Dermis microvascular lymphatic vessel endothelial cell (primary cell): Measurements from ENCODE around the gene DDX49. TPM values are rescaled to one million over a fixed set of nuclear protein-coding genes. Genes with fewer than 3 reads are reported as not detected.
A peak's percentile ranks its signal among the peaks of the same experiment; 100 is the strongest.

ENCODE experiments used
- DNase-seq, 2 donors: peaks; one replicate each; pipeline versions ENCODE4 v3.0.0 to v3.0.0-alpha.2; 2010; ENCODE audit warnings: low read depth in 2 of 2
- total RNA-seq: library from RNA; depleted of rRNA; stranded (reverse); fragments of >200 nt; gene quantifications from 2 replicates; pipeline ENCODE4 v1.2.1, GENCODE V29; 2014

DDX49 gene, protein sequence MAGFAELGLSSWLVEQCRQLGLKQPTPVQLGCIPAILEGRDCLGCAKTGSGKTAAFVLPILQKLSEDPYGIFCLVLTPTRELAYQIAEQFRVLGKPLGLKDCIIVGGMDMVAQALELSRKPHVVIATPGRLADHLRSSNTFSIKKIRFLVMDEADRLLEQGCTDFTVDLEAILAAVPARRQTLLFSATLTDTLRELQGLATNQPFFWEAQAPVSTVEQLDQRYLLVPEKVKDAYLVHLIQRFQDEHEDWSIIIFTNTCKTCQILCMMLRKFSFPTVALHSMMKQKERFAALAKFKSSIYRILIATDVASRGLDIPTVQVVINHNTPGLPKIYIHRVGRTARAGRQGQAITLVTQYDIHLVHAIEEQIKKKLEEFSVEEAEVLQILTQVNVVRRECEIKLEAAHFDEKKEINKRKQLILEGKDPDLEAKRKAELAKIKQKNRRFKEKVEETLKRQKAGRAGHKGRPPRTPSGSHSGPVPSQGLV
- total RNA-seq = 42.7 and 43.9 TPM in 2 replicates

DNA sequence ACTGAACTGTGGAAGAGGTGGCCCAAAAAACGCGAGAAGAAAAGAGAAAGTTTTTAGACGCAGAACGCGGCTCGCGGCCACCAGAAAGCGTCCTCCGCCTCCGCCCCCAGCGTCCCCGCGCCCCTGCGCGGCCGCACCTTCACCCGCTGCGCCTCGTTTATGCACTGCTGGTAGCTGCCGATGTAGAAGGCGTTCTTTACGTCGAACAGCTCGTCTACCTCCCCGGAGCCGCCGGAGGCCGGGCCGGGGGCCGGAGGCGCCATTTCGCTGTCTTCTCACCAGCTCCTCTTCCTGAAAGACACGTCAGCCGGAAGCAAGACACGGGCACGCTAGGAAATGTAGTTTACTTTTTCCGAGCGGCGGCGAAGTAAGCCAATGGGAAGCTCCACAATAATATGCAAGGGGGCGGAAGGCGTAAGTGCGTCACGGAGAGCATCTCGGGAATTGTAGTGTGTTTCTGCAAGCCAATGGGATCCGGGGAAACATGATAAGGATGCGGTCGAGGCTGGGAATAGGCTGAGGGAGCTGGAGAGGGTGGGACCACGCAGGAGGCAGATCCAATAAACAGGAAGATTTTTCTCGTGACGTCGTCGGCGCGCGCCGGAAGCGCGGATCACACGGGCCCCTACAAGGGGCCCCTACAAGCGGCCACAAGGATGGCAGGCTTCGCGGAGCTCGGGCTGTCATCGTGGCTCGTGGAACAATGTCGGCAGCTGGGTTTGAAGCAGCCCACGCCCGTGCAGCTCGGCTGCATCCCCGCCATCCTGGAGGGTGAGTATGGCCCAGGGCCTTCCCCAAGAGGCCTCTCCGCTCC lies at the start of gene DDX49, which contains the start of gene COPE:
Gene DDX49 (plus strand): TSS at position 630 of the 814 bp plus-strand sequence. CDS start 27 bp downstream, at position 657.
Gene COPE (minus strand): TSS at position 302 of the 814 bp plus-strand sequence. CDS start 39 bp downstream, at position 263.
- DNase-seq = peak; percentile 100

DNA sequence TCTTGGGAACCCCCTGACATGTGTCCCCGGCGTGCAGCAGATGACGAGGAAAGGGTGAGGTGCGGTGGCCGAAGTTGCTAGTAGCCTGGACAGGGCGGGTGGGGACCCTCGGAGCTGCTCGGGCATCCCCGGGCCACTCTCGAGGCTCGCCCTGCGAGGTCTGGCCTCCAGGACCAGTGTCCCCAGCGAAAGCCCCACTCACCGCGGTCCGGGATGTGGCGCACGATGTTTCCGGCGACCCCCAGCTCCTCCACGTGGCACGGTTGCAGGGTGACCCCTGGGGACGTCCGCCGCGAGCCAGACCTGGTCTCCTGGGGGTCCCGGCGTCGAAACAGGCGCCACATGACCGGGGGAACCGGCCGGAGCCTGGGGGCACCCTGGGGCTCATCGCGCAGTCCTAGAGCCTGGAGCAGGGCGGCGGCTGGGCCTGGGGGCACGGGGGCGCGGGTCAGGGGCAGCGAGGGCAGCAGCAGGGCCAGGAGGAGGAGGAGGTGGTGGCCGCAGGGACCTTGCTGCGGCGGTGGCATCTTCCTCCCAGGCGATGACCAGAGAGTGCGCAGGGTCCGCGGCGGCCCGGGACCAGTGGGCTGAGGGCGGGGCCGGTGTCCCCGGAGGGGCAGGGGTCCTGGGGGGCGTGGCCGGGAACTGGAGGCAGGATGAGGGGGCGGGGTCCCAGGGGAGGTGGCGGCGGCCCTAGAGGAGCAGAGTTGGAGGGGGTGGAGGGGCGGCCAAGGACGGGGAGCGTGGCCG lies 49.6 kb upstream of the DDX49 start:
- DNase-seq = no peak

DNA sequence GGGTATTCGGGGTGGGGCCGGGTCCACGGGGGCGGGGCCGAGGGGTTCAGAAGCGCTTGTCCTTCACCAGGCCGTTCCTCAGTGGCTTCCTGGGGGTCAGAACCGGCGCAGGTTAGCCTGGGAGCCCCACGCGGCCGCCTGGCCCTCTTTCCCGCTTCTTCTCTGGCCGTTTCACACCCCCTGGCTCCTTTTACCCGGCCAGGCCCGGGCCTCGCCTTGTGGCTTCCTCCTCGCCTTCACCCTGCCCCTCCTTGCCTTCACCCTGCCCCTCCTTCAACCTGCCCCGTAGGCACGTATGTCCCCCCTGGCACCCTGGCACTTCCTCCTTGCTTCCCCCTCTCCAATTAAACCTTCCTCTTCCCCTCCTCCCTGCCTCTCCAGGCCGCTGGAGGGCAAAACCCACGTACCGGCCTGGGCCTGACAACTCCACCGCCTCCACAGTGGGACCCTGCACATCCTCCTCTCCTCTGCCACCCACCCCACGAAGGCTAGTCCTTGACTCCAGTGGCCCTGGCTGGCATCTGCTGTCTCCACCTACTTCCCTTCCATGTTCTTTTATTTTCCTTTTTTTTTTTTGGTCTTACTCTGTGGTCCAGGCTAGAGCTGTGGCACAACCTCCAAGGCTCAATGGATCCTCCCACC lies 48.9 kb upstream of the DDX49 start:
- no peak for DNase-seq

DNA sequence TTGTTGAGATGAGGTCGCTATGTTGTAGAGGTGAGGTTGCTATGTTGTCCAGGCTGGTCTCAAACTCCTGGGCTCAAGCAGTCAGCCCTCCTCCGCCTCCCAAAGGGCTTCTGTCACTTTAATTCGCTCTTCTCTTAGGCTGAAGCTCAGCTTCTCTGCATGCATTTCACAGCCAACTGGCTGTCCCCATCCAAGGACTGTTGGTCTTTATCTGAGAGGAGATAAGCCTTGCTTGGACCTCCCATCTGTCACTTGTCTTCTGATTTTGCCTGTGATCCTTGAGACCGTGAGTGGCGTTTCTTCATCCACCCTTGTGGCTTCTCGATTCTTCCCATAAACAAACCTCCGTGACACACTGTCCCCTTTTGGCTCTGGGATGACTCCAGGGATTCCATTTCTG lies 48.0 kb upstream of the DDX49 start:
- no peak for DNase-seq

DNA sequence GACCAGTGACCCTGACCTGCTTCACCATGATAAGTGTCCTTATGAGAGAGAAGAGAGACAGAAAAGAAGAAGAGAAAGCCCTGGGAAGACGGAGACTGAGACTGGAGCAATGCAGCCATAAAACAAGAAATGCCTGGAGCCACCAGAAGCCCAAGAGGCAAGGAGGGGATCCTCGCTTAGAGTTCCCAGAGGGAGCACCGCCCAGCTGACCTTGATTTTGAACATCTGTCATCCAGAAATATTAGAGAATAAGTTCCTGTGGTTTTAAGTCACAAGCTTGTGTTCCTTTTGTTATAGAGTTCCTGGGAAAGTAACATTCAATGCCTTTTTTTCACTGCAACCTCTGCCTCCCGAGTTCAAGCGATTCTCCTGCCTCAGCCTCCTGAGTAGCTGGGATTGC lies 43.8 kb upstream of the DDX49 start:
- no peak for DNase-seq

DNA sequence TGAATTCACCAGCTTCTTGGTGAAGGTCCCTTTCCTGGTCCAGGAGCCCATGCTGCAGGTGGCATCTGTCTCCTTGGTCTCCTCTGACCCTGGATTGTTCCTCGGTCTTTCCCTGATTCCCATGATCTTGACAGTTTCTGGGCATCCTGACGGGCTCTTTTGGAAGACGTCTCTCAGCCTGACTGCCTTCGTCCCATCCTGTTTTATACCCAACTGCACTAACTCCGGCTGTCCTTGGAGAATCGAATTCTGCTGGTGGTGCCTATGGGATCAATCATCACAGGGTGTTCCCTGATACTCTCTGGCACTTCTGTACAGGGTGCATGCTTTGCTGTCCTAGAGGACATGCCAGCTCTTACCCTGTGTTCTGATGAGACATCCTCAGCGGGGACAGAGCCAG lies 42.6 kb upstream of the DDX49 start:
- no peak for DNase-seq

DNA sequence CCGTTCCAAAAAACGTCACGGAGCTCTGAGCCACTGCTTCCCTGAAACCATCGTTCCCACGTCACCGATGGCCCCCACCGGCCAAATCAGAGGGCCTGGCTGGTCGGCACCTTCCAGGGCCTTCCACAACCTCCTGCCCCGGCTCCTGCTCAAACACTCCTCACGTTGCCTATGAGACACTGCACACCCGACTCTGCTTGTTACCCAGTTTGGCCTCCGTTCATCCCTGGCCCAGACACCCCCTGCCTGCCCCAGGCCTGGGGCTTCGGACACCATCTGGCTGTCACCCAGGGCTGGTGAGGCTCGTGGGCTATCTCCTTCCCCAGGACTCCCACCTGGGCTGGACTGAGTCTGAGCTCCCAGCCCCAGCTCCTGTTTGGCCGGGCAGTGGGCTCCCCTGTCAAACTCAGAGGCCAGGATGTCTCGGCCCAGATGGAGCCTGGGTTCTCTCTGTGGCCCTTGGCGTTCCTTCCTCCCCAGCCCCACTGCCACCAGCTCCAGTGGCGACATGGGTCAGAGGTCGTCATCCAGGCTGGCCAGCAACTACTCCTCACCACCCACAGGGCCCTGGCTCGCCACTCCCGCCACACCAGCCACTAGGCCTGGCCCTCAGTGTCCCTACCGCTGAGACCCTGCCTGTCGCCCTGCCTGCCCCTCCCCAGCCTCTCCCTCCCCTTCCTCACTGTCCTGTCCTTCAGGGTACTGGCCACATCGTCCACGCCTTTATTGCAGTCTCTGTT lies 41.3 kb upstream of the DDX49 start:
- no peak for DNase-seq

DNA sequence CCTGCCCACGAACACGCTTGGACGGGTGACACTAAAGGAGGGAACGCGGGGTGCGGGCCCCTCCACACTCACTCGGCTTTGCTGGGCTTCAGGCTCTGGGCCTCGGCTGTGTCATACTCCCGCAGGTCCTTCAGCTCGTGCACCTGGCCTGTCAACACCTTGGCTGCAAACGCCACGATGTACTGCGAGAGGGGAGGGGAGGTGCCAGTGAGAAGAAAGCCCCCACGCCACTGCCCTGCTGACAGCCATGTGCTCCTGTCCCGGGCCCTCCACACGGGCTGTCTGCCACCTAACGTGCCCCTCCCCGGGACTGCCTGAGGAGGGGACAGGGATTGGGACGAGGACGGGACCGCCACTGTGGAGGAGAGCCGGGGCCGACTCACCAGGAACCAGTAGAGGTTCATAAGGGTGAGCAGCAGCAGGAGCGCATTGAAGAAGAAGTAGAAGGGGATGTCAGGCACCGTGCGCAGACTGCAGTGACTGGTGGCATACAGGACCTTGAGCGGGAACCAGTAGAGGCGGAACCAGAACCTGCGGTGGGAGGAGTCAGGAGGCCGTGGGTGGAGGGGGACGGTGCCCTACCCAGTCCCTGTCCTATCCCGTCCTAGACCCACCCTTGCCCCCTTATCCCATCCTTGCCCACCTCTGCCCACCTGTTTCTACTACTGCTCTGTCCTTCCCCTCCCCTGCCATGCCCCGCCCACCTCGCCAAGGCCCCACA lies 40.5 kb upstream of the DDX49 start:
- DNase-seq = no peak

DNA sequence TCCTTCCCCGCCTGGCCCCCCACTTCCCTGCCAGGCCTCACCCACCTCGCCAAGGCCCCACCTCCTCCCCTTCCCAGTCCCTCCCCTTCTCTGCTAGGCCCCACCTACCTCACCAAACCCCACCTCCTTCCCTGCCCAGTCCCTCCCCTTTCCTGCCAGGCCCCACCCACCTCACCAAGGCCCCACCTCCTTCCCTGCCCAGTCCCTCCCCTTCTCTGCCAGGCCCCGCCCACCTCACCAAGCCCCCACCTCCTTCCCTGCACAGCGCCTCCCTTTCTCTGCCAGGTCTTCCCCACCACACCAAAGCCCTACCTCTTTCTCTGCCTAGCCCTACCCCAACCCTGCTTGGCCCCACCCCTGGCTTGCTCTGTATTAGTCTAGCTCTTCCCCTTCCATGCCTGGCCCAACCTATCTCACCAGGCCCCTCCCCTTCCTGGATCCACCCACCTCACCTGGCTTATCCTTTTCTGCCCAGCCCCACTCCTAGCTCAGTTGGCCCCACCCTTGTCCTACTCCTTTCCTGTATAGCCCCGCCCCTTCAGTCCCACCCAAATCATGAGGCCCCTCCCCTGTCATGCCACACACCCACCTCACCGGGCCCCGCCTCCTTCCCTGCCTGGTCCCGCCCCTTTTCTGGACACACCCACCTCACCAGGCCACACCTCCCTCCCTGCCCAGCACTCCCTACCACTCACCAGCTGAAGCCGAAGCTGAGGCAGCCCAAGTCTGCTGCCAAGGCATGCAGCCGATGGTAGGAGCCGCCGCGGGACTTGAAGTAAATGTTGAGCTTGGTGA lies 39.7 kb upstream of the DDX49 start:
- peak in 1 of 2 donors; percentile 38 for DNase-seq

DNA sequence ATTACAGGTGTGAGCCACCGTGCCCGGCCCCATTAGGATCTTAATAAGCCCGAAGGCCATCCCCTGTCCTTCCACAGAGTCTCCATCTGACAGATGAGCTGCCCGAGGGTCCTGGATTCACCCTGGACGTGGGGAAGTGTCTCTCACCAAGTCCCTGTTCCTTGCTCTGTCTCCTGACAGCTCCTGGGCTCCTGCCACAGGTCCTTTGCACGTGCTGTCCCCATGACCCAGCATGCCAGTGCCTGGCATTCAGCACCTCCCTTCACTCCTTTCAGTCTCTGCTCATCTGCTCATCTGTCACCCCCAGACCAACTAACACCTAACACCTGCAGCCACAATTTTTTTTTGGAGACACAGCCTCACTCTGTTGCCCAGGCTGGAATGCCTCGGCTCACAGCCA lies 38.0 kb upstream of the DDX49 start:
- DNase-seq = no peak

DNA sequence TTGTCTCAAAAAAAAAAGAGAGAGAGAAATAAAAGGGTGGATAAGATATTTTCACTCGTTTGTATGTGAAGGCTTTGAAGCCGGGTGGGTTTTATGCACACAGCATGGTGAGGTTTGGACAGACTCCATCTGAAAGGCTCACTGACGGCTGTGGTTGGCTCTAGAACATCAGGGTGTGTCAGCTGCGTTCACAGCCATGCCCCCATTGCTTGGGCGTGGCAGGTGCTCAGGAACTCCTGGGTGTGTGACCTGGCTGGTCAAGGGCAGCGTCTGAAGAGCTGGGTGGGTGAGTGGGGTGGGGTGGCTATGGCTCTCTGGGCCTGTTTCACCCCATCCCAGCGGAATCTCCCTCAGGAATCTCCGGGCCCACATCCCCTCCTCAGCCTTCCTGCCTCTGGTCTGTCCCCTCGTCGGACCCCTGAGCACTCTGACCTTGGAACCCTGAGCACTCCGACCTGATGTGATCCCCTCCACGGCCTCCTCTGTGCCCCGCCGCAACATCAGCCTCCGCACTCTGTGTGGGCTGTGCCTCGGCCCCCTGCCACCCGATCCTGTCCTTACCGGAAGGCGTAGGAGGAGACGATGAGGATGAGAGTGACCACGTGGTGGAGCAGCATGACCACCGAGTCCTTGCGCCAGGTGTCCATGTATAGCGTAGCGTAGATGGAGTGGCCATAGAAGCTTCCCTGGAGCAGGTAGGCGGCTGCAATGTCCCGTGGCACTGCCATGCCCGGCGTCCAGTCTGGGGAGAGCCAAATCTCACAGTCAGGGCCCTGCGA lies 35.8 kb upstream of the DDX49 start:
- DNase-seq = no peak

DNA sequence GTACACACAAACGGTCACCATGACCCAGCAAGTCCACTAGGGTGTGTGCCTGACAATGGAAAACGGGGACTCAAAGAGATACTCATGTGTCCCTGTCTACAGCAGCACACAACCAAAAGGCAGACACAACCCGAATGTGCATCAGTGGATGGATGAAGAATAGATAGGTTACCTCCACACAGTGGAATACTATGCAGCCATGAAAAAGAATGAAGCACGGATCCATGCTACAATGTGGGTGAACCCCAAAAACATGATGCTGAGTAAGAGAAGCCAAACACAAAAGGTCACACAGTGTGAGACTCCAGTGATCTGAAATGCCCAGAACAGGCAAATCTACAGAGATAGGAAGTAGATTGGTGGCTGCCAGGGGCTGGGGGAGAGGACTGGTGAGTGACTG lies 32.5 kb upstream of the DDX49 start:
- no peak for DNase-seq

DNA sequence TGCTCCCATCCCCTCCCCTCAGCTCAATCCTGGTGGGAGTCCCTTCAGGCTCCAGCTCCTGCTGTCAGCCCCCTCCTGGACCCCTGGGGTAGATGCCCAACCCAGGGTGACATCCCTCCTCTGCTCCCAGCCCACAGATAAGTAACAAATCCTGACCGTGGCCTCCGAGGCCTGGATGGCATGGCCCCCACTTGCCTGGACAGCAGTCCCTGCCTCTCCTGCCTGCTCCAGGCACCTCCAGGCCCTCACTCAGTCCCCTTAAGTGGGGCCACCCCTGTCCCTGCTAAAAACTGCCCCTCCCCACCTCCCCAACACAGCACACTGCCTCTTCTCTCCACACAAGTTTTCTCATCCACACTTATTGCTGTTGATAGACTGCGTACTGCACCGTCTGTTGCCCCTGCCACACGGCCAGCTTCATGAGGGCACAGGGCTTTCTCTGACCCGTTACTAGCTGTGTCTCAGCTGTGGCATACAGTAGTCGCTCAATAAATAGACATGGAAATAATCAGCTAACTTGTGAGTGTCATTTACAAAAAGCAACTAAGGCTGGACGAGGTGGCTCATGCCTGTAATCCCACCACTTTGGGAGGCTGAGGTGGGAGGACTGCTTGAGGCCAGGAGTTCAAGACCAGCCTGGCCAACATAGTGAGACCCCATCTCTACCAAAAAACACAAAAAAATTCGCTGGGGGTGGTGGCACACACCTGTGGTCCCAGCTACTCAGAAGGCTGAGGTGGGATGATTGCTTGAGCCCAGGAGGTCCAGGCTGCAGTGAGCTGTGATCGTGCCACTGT lies 29.4 kb upstream of the DDX49 start:
- no peak for DNase-seq

DNA sequence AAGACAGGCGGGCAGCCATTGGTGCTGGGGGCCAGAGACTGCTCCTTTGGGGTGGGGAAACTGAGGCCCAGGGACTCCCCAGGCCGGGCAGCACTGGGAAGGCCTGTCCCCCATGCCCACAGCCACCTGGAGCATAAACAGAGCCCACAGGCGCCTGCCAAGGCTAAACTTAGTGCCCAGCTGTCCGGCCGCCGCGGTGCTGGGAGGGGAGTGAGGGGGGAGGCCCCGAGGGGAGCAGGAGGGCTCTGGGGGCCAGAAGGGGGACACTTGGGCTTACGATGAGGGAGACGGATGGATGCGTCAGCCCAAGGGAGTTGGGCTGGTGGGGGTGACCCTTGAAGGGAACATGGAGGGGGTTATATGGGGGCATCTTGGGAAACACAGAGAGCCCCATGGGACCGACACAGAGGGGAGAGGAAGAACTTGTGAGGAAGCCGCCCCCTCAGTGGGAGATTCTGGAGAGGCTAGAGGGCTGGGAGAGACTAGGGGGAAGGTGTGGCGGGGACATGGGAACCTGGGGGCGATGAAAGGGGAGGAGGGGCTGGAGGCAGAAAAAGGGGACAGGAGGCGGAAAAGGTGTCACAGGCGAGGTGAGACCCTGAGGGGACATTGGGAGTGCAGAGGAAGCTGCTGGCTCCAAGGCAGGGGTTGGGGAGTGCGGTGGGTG lies 25.8 kb upstream of the DDX49 start:
- no peak for DNase-seq

DNA sequence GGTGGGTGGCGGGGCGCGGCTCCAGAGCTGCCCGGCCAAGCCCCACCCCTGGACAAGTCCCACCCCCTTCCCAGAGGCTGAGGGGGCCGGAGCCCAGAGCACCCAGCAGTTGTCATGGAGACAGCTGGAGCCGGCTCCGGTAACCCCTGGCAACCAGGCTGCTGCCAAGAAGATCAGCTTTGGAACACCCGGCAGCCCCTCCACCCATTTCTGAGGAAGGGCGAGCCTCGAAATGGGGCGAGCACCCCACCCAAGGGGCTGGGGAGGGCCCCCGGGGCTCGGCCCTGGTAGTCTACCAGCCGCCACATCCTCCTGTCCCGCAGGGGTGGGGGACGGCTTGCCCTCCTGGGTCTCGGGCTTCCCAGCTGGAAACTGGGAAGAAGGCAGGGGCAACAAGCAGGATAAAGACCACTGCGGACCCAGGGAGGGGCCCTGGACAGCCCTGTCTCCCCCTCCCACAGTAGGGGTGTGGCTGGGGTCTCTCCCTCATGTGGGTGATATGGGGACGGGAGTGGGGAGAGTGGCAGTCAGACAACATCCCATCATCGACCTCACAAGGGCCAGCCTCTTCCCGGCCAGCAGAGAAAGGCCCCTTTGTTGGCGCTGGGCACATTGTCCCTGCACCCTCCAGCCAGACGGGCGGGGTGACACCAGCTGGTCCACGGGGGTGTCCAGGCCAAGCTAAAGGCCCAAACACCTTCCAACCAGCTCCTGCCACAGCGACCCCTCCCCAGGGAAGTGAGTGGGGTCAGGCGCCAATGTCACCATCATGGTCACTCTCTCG lies 25.1 kb upstream of the DDX49 start:
- DNase-seq = no peak
